HepG2 (cell line): ENCODE measurements around the gene WASF1. TPM values are rescaled to one million over a fixed set of nuclear protein-coding genes. Genes with fewer than 3 reads are reported as not detected.

Experiments
- HMG20A ChIP-seq: IDR thresholded peaks from 2 replicates; pipeline ENCODE4 v1.6.1; 2016; ENCODE audit warnings: borderline replicate concordance
- JUND ChIP-seq: sonication (generic); formaldehyde crosslinking; IDR thresholded peaks from 2 replicates; pipeline ENCODE4 v1.8.0; 2022; ENCODE audit warnings: mild to moderate bottlenecking, missing genetic modification reagents
- REXO4 ChIP-seq: sonication (generic); formaldehyde crosslinking; IDR thresholded peaks from 2 replicates; pipeline ENCODE4 v1.8.0; 2022; ENCODE audit warnings: missing genetic modification reagents, mild to moderate bottlenecking, borderline replicate concordance
- SAFB2 ChIP-seq: sonication (generic); formaldehyde crosslinking; IDR thresholded peaks from 2 replicates; pipeline ENCODE4 v1.5.1; 2020; ENCODE audit warnings: missing genetic modification reagents, low read depth, mild to moderate bottlenecking, borderline replicate concordance
- STAT5B ChIP-seq: sonication (generic); formaldehyde crosslinking; IDR thresholded peaks from 2 replicates; pipeline ENCODE4 v1.4.0; 2020; ENCODE audit warnings: missing genetic modification reagents
- ZNF331 ChIP-seq: sonication (generic); formaldehyde crosslinking; IDR thresholded peaks from 2 replicates; pipeline ENCODE4 v1.4.0; 2020; ENCODE audit warnings: missing genetic modification reagents
- ZNF589 ChIP-seq: sonication (generic); formaldehyde crosslinking; conservative IDR thresholded peaks from 2 replicates; pipeline ENCODE4 v1.8.0; 2022; ENCODE audit warnings: mild to moderate bottlenecking, moderate library complexity, missing genetic modification reagents
- ZSCAN9 ChIP-seq: IDR thresholded peaks from 2 replicates; pipeline ENCODE4 v1.6.1; 2016; ENCODE audit warnings: borderline replicate concordance
- polyA plus RNA-seq, 8 experiments: library from polyadenylated mRNA; depleted of rRNA in 3 of 8; stranded (reverse) in 7 of 8; unstranded in 1 of 8; fragments of >200 nt; fragmentation: Illumina TruSeq in 4 of 8; extraction: Trizol in 4 of 8; gene quantifications; 2 replicates each; pipeline versions ENCODE4 v1.2.1 to v1.2.3, GENCODE V29; 2011 to 2016; ENCODE audit warnings: low read depth in 4 of 8, missing spikeins in 1 of 8, mixed read lengths in 1 of 8; ENCODE audit not compliant: insufficient read depth in 1 of 8
- total RNA-seq, 5 experiments: library from RNA; depleted of rRNA; stranded (reverse); fragments of >200 nt; fragmentation: Illumina TruSeq; extraction: Trizol; gene quantifications; 2 replicates each; pipeline ENCODE4 v1.2.3, GENCODE V29; 2016; ENCODE audit warnings: low read depth in 1 of 5
- TF ChIP-seq, protein P1 (sequence below): IDR thresholded peaks from 2 replicates; pipeline ENCODE4 v1.6.1; 2016; ENCODE audit warnings: low read depth, missing genetic modification reagents, missing compliant biosample characterization
- TF ChIP-seq, protein P2 (sequence below): sonication (generic); formaldehyde crosslinking; IDR thresholded peaks from 2 replicates; pipeline ENCODE4 v1.8.1; 2022; ENCODE audit warnings: mild to moderate bottlenecking, missing genetic modification reagents
- TF ChIP-seq, protein P3 (sequence below): sonication (generic); formaldehyde crosslinking; IDR thresholded peaks from 2 replicates; pipeline ENCODE4 v1.5.1; 2020; ENCODE audit warnings: missing genetic modification reagents, mild to moderate bottlenecking, borderline replicate concordance
- TF ChIP-seq, protein P4 (sequence below), 2 experiments: sonication (generic) in 1 of 2; formaldehyde crosslinking in 1 of 2; IDR thresholded peaks; 2 replicates each; pipeline versions ENCODE4 v1.5.1 to v1.6.1; 2011 to 2020; ENCODE audit warnings: borderline replicate concordance in 1 of 2, low read depth in 1 of 2, low read length in 1 of 2, mild to moderate bottlenecking in 1 of 2, missing genetic modification reagents in 1 of 2, moderate library complexity in 1 of 2
- TF ChIP-seq, protein P5 (sequence below): sonication (generic); formaldehyde crosslinking; IDR thresholded peaks from 2 replicates; pipeline ENCODE4 v1.4.0; 2020; ENCODE audit warnings: missing genetic modification reagents, borderline replicate concordance

The WASF1 gene
- total and polyA plus RNA-seq, 2 of the 13 experiments (the other 11 are each of a cell fraction or from before 2014, with no cell fraction given): 8.5 to 17.3 TPM

DNA sequence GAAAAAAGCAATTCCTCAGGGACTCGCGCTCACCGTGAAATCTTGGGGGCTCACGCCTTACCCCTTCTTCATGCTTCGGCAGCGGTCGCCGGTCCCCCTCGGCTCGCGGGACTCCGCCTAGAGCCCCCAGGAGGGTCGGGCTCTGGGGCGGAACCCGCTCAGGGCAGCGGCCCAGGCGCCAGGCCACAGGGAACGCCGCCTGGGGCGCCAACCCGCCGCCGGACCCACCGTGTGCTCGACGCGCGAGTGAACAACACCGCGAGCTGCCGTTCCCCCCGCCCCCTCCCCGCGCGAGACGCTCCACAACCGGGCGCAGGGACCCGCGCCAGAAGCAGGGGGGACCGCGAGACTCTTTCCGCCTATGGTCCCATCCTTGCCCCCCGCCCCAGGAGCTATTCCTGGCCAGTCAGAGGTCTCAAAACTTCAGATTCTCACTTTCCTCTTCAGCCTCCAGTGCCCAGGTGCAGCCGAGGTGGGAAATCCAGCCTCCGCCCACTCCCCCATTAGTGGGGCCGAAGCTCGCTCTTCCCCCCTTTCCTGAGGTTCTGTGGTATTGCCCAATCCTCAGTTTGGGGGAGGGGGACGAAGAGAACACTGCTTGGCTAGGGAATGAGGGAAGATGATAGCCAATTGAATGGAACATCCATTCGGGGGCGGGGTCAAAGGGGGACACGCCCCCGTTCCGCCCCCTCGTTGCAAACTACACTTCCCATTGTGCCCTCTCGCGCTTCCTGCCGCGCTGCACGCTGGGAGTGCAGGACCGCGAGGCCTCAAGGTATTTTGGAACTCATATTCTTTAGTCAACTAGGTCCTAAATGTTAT lies at the start of gene WASF1 (continued):
- TF ChIP-seq, protein P1, sequence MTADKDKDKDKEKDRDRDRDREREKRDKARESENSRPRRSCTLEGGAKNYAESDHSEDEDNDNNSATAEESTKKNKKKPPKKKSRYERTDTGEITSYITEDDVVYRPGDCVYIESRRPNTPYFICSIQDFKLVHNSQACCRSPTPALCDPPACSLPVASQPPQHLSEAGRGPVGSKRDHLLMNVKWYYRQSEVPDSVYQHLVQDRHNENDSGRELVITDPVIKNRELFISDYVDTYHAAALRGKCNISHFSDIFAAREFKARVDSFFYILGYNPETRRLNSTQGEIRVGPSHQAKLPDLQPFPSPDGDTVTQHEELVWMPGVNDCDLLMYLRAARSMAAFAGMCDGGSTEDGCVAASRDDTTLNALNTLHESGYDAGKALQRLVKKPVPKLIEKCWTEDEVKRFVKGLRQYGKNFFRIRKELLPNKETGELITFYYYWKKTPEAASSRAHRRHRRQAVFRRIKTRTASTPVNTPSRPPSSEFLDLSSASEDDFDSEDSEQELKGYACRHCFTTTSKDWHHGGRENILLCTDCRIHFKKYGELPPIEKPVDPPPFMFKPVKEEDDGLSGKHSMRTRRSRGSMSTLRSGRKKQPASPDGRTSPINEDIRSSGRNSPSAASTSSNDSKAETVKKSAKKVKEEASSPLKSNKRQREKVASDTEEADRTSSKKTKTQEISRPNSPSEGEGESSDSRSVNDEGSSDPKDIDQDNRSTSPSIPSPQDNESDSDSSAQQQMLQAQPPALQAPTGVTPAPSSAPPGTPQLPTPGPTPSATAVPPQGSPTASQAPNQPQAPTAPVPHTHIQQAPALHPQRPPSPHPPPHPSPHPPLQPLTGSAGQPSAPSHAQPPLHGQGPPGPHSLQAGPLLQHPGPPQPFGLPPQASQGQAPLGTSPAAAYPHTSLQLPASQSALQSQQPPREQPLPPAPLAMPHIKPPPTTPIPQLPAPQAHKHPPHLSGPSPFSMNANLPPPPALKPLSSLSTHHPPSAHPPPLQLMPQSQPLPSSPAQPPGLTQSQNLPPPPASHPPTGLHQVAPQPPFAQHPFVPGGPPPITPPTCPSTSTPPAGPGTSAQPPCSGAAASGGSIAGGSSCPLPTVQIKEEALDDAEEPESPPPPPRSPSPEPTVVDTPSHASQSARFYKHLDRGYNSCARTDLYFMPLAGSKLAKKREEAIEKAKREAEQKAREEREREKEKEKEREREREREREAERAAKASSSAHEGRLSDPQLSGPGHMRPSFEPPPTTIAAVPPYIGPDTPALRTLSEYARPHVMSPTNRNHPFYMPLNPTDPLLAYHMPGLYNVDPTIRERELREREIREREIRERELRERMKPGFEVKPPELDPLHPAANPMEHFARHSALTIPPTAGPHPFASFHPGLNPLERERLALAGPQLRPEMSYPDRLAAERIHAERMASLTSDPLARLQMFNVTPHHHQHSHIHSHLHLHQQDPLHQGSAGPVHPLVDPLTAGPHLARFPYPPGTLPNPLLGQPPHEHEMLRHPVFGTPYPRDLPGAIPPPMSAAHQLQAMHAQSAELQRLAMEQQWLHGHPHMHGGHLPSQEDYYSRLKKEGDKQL (CRISPR knock-in tag): 0 out of 2 replicates have a peak, but pooled peaks have one; percentile 25
- TF ChIP-seq STAT5B (CRISPR knock-in tag): no peak
- TF ChIP-seq SAFB2 (CRISPR knock-in tag): no peak
- TF ChIP-seq ZNF589: no peak; the same call in 1 of the 2 replicates
- no peak; the same call in none of the 2 replicates for TF ChIP-seq ZNF331 (CRISPR knock-in tag)
- TF ChIP-seq, protein P2, sequence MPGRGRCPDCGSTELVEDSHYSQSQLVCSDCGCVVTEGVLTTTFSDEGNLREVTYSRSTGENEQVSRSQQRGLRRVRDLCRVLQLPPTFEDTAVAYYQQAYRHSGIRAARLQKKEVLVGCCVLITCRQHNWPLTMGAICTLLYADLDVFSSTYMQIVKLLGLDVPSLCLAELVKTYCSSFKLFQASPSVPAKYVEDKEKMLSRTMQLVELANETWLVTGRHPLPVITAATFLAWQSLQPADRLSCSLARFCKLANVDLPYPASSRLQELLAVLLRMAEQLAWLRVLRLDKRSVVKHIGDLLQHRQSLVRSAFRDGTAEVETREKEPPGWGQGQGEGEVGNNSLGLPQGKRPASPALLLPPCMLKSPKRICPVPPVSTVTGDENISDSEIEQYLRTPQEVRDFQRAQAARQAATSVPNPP: no peak
- TF ChIP-seq HMG20A (CRISPR knock-in tag): no peak
- no peak for TF ChIP-seq ZSCAN9 (CRISPR knock-in tag)
- no peak for TF ChIP-seq REXO4 (CRISPR knock-in tag)
- TF ChIP-seq, protein P3, sequence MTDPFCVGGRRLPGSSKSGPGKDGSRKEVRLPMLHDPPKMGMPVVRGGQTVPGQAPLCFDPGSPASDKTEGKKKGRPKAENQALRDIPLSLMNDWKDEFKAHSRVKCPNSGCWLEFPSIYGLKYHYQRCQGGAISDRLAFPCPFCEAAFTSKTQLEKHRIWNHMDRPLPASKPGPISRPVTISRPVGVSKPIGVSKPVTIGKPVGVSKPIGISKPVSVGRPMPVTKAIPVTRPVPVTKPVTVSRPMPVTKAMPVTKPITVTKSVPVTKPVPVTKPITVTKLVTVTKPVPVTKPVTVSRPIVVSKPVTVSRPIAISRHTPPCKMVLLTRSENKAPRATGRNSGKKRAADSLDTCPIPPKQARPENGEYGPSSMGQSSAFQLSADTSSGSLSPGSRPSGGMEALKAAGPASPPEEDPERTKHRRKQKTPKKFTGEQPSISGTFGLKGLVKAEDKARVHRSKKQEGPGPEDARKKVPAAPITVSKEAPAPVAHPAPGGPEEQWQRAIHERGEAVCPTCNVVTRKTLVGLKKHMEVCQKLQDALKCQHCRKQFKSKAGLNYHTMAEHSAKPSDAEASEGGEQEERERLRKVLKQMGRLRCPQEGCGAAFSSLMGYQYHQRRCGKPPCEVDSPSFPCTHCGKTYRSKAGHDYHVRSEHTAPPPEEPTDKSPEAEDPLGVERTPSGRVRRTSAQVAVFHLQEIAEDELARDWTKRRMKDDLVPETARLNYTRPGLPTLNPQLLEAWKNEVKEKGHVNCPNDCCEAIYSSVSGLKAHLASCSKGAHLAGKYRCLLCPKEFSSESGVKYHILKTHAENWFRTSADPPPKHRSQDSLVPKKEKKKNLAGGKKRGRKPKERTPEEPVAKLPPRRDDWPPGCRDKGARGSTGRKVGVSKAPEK (CRISPR knock-in tag): no peak
- TF ChIP-seq, protein P4, sequence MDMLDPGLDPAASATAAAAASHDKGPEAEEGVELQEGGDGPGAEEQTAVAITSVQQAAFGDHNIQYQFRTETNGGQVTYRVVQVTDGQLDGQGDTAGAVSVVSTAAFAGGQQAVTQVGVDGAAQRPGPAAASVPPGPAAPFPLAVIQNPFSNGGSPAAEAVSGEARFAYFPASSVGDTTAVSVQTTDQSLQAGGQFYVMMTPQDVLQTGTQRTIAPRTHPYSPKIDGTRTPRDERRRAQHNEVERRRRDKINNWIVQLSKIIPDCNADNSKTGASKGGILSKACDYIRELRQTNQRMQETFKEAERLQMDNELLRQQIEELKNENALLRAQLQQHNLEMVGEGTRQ (IDR thresholded peaks at IDR 0.05; ENCODE audit: low read depth, low read length): no peak
- TF ChIP-seq, protein P4 (CRISPR knock-in tag; IDR thresholded peaks at IDR 0.05; ENCODE audit: borderline replicate concordance): no peak
- TF ChIP-seq, protein P5, sequence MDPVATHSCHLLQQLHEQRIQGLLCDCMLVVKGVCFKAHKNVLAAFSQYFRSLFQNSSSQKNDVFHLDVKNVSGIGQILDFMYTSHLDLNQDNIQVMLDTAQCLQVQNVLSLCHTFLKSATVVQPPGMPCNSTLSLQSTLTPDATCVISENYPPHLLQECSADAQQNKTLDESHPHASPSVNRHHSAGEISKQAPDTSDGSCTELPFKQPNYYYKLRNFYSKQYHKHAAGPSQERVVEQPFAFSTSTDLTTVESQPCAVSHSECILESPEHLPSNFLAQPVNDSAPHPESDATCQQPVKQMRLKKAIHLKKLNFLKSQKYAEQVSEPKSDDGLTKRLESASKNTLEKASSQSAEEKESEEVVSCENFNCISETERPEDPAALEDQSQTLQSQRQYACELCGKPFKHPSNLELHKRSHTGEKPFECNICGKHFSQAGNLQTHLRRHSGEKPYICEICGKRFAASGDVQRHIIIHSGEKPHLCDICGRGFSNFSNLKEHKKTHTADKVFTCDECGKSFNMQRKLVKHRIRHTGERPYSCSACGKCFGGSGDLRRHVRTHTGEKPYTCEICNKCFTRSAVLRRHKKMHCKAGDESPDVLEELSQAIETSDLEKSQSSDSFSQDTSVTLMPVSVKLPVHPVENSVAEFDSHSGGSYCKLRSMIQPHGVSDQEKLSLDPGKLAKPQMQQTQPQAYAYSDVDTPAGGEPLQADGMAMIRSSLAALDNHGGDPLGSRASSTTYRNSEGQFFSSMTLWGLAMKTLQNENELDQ: no peak
- no peak for TF ChIP-seq JUND (CRISPR knock-in tag)
